Activated naive CD8-positive, alpha-beta T cell (primary cell): Measurements from ENCODE around the gene PLPPR3.
"Not testable (repeated sequence)": the region's sequence is repeated elsewhere in the genome, so short reads cannot be mapped to it uniquely, and the experiment has no call there.

Source experiments
- H3K27ac Mint-ChIP-seq: one replicate; pipeline ENCODE4 v1.8.0; 2021; ENCODE audit warnings: mixed read lengths
- H3K27me3 Mint-ChIP-seq: one replicate; pipeline ENCODE4 v1.8.0; 2021; ENCODE audit warnings: mixed read lengths
- H3K36me3 Mint-ChIP-seq: one replicate; pipeline ENCODE4 v1.8.0; 2021; ENCODE audit warnings: mixed read lengths
- H3K4me1 Mint-ChIP-seq: one replicate; pipeline ENCODE4 v1.8.0; 2021; ENCODE audit warnings: low read depth, mixed read lengths
- H3K4me3 Mint-ChIP-seq: one replicate; pipeline ENCODE4 v1.8.0; 2021; ENCODE audit warnings: mild to moderate bottlenecking, mixed read lengths
- H3K9me3 Mint-ChIP-seq: one replicate; pipeline ENCODE4 v1.8.0; 2021; ENCODE audit warnings: low read depth, mixed read lengths

PLPPR3 gene

GRCh38 chr19:844546-844971 is 22.8 kb upstream of the PLPPR3 start:
- Mint-ChIP-seq H3K4me3 (no peak overlapping the region), H3K36me3 (no peaks in the 10 kb centered on the region), H3K27ac (no peak overlapping the region), H3K9me3 (no peaks in the 10 kb centered on the region), H3K4me1 (peaks cover 6% of the 10 kb centered on the region), H3K27me3 (peaks cover 18% of the 10 kb centered on the region)

DNA sequence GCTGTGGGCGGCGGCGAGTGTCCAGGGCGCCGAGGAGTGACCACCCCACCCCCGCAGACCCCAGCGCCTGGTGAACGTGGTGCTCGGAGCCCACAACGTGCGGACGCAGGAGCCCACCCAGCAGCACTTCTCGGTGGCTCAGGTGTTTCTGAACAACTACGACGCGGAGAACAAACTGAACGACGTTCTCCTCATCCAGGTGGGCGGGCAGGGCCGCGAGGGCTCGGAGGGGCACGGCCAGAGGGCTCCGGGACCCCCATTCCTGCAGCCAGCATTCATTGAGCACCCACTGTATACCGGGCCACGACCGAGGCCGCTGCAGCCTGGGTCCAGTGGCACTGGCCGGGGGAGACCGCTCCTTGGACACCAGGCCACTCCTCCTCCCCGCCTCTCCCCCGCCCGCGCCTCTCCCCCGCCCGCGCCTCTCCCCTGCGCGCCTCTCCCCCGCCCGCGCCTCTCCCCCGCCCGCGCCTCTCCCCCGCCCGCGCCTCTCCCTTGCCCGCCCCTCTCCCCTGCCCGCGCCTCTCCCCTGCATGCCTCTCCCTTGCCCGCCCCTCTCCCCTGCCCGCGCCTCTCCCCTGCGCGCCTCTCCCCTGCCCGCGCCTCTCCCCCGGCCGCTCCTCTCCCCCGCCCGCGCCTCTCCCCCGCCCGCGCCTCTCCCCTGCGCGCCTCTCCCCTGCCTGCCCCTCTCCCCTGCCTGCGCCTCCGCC is 22.2 kb upstream of the PLPPR3 start:
- H3K27ac Mint-ChIP-seq = no peak overlapping the region
- peaks cover 18% of the 10 kb centered on the region for H3K27me3 Mint-ChIP-seq
- no peaks in the 10 kb centered on the region for H3K36me3 Mint-ChIP-seq
- peaks cover 6% of the 10 kb centered on the region for H3K4me1 Mint-ChIP-seq
- no peak overlapping the region for H3K4me3 Mint-ChIP-seq
- H3K9me3 Mint-ChIP-seq = no peaks in the 10 kb centered on the region

GRCh38 chr19:843180-843835 is 21.6 kb upstream of the PLPPR3 start:
- no peak overlapping the region for H3K27ac Mint-ChIP-seq
- no peaks in the 10 kb centered on the region for H3K9me3 Mint-ChIP-seq
- peaks cover 6% of the 10 kb centered on the region for H3K4me1 Mint-ChIP-seq
- H3K36me3 Mint-ChIP-seq = no peaks in the 10 kb centered on the region
- H3K4me3 Mint-ChIP-seq = no peak overlapping the region
- H3K27me3 Mint-ChIP-seq = peaks cover 18% of the 10 kb centered on the region

GRCh38 chr19:842802-843179 is 21.0 kb upstream of the PLPPR3 start:
- H3K27ac Mint-ChIP-seq, H3K4me3 Mint-ChIP-seq, H3K4me1 Mint-ChIP-seq, H3K36me3 Mint-ChIP-seq, H3K9me3 Mint-ChIP-seq: not testable (repeated sequence)
- peaks cover 18% of the 10 kb centered on the region for H3K27me3 Mint-ChIP-seq

DNA sequence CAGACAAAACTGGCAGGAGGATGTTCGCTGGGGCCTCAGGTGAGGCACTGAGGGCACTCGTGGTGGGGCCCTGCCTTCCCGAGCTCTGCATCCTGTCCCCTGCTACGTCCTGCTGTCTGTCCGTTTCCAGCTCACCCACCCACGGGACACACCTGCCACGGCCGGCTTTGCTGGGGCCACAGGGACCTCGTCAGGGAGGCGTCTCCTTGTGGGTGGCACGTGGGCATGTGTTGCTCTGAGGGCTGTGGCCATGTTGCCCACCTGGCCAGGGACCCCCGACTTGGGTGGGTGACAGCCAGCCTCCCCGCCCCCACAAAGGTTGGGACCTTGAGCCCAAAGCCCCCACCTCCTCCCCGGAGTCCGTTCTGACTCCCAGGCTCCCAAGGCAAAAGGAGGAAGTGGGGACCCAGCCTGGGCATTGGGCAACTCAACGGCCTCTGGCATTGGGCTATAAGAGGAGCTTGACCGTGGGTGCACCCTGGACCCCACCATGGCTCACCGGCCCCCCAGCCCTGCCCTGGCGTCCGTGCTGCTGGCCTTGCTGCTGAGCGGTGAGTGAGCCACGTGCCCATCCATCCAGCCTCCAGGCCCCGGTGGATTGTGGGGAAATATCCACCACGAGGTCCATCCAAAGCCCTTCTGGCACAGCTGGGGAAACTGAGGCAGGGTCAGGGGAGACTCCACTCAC is 18.9 kb upstream of the PLPPR3 start, which contains the start of gene PRTN3:
PRTN3 (plus strand) TSS at position 481 of the 688 bp plus-strand sequence; CDS start at position 491, 10 bp downstream.
- no peak within 1 kb of the TSS for H3K27ac Mint-ChIP-seq

GRCh38 chr19:835210-835810 is 13.6 kb upstream of the PLPPR3 start:
- Mint-ChIP-seq H3K27me3 (peaks cover 4% of the 10 kb centered on the region), H3K36me3 (no peaks in the 10 kb centered on the region), H3K4me1 (no peaks in the 10 kb centered on the region), H3K27ac (no peak overlapping the region), H3K4me3 (no peak overlapping the region), H3K9me3 (no peaks in the 10 kb centered on the region)

More for the DNA sequence above, 18.9 kb upstream of the PLPPR3 start, which contains the start of gene PRTN3:
- H3K9me3 Mint-ChIP-seq = no peaks in the 10 kb centered on the region
- H3K27me3 Mint-ChIP-seq = peaks cover 15% of the 10 kb centered on the region
- no peaks in the 10 kb centered on the region for H3K36me3 Mint-ChIP-seq
- no peak within 1 kb of the TSS for H3K4me3 Mint-ChIP-seq
- peaks cover 6% of the 10 kb centered on the region for H3K4me1 Mint-ChIP-seq

DNA sequence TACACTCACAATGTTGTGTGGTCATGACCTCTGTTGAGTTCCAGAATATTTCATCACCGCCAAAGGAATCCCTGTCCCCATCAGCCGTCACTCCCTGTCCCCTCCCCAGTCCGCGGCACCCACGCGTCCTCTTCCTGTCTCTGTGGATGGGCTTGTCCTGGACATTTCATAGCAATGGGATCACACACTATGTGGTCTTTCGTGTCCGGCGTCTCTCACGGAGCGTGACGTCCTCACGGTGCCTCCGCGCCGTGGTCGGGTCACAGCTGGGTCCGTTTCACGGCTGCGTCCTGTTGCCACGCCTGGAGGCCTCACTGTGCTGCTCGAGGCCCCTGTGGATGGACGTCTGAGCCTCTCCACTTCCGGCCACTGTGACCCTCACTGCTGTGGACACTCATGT is 12.5 kb upstream of the PLPPR3 start:
- Mint-ChIP-seq H3K27me3 (peaks cover 4% of the 10 kb centered on the region), H3K36me3 (no peaks in the 10 kb centered on the region), H3K4me1 (no peaks in the 10 kb centered on the region), H3K9me3 (no peaks in the 10 kb centered on the region), H3K27ac (no peak overlapping the region), H3K4me3 (no peak overlapping the region)

- Mint-ChIP-seq H3K4me3 (no peak overlapping the region), H3K4me1 (no peaks in the 10 kb centered on the region), H3K27me3 (peaks cover 4% of the 10 kb centered on the region), H3K36me3 (no peaks in the 10 kb centered on the region), H3K27ac (no peak overlapping the region), H3K9me3 (no peaks in the 10 kb centered on the region)
These were observed 9.9 kb upstream of the PLPPR3 start for GRCh38 chr19:831407-832369.

DNA sequence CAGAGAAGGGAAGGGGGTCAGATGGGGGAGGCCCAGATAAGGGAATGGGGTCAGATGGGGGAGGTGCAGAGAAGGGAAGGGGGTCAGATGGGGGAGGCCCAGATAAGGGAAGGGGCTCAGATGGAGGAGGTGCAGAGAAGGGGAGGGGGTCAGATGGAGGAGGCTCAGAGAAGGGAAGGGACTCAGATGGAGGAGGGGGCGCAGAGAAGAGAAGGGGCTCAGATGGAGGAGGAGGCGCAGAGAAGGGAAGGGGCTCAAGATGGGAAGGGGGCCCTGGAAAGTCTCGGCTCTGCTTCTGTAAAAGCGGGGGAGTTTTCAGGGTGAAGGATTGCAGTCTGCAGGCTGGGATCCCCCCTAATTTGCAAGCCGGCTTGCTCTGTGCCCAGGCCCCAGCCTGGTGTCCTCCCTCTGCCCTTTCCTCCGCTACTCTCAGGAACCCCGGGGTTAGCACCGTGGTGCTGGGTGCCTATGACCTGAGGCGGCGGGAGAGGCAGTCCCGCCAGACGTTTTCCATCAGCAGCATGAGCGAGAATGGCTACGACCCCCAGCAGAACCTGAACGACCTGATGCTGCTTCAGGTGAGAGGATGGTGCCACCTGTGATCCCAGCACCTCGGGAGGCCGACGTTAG is 7.5 kb upstream of the PLPPR3 start:
- Mint-ChIP-seq H3K9me3 (no peaks in the 10 kb centered on the region), H3K4me1 (no peaks in the 10 kb centered on the region), H3K36me3 (no peaks in the 10 kb centered on the region), H3K4me3 (no peak overlapping the region), H3K27ac (no peak overlapping the region), H3K27me3 (no peaks in the 10 kb centered on the region)

- H3K36me3 Mint-ChIP-seq = no peaks in the 10 kb centered on the region
- H3K27ac Mint-ChIP-seq = no peak within 1 kb of the TSS
- no peak within 1 kb of the TSS for H3K4me3 Mint-ChIP-seq
- H3K4me1 Mint-ChIP-seq = no peaks in the 10 kb centered on the region
- H3K9me3 Mint-ChIP-seq = no peaks in the 10 kb centered on the region
- H3K27me3 Mint-ChIP-seq = no peaks in the 10 kb centered on the region
These were observed 6.1 kb upstream of the PLPPR3 start, which contains the start of gene AZU1 for GRCh38 chr19:827710-828321. Gene AZU1, plus strand, starts transcription at chr19:827837. Its CDS starts 10 bp downstream, at chr19:827847.

DNA sequence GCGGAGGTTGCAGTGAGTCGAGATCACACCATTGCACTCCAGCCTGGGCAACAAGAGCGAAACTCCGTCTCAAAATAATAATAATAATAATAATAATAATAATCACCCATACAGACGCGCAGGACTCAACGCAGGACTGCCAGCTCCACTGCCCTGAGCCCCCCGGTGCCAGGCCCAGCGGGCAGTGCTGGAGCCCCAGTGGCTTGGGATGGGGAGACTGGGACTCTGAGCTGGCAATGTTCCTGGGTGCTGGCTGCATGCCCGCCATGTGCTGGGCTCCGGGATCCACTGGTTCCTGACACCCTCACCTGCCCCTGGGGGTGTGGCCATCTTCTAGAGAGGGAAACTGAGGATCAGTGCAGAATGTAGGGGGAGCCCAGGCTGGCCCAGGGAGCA is 5.6 kb upstream of the PLPPR3 start:
- Mint-ChIP-seq H3K27ac (no peak overlapping the region), H3K4me3 (no peak overlapping the region), H3K4me1 (no peaks in the 10 kb centered on the region), H3K27me3 (no peaks in the 10 kb centered on the region), H3K9me3 (no peaks in the 10 kb centered on the region), H3K36me3 (no peaks in the 10 kb centered on the region)

GRCh38 chr19:825897-826644 is 4.3 kb upstream of the PLPPR3 start:
- H3K4me1 Mint-ChIP-seq = no peaks in the 10 kb centered on the region
- H3K27ac Mint-ChIP-seq = no peak overlapping the region
- no peak overlapping the region for H3K4me3 Mint-ChIP-seq
- no peaks in the 10 kb centered on the region for H3K9me3 Mint-ChIP-seq
- no peaks in the 10 kb centered on the region for H3K36me3 Mint-ChIP-seq
- no peaks in the 10 kb centered on the region for H3K27me3 Mint-ChIP-seq

DNA sequence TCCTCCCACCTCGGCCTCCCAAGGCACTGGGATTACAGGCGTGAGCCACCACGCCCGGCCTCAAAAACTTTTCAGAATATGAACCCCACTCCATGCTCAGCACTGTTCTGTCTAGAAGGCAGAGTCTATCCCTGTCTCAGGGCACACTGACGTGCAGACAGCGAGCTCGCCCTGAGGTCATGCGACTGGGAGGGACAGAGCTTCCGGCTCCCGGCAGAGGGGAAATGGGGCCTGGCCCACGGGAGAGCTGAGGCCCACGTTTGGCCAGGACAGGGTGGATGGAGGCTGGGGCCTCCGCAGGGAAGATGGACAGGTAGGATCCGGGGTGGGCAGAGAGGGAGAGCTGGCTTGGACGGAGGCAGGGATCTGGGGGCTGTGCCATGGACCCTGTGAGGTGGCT is 3.1 kb upstream of the PLPPR3 start:
- Mint-ChIP-seq H3K9me3 (no peaks in the 10 kb centered on the region), H3K27ac (no peak overlapping the region), H3K4me1 (no peaks in the 10 kb centered on the region), H3K27me3 (no peaks in the 10 kb centered on the region), H3K36me3 (no peaks in the 10 kb centered on the region), H3K4me3 (no peak overlapping the region)
